ENCODE data around the gene SERGEF. TPM values are rescaled to one million over a fixed set of nuclear protein-coding genes. Genes with fewer than 3 reads are reported as not detected.

SERGEF gene
- total and polyA plus RNA-seq, 9 donors: 42.0 to 76.3 (median 59.7) TPM

GRCh38 chr11:17986007-17986710, 26.7 kb downstream of the SERGEF start:
- no peaks in the 10 kb centered on the region for H3K36me3 ChIP-seq
- DNase-seq: peak; percentile 60 to 74 (median 67)

DNA sequence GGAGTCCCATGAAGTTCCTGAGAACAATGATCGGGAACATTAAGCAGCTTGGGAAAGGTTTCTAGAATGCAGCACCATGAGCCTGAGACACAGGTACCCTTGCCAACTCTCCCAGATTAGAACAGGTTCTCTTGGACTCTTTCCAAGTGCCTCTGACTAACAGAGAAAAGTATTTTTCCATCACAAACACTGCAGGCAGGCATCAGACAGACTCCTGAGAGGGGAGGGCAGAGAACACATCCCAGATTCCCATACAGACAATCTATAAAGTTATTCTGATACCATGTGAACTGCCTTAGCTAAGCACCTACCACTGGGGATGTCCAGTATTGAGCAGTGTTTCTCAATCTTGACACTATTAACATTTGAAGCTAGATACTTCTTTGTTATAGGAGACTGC, 27.3 kb downstream of the SERGEF start:
- Histone ChIP-seq H3K9me3 (no peaks in the 10 kb centered on the region), H3K27ac (peak overlapping the region in 1 of 2 donors; percentile 61), H3K4me3 (no peak overlapping the region), H3K4me1 (ENCODE audit: insufficient read depth) (peaks cover 3% of the 10 kb centered on the region), H3K36me3 (no peaks in the 10 kb centered on the region), H3K27me3 (no peaks in the 10 kb centered on the region)
- no peak for DNase-seq
- WGBS, 3 donors: 71 to 100% (median 91%) methylated on average over 1 of the region's 1 CpG
- TF ChIP-seq EP300 (IDR thresholded peaks at IDR 0.05) (no peak), CTCF (IDR thresholded peaks at IDR 0.05) (no peak), POLR2A (IDR thresholded peaks at IDR 0.05) (no peak)
- intact Hi-C loops (cut with DNase I): no loop called here

More at GRCh38 chr11:17986007-17986710, 26.7 kb downstream of the SERGEF start:
- intact Hi-C loops (cut with DNase I): no loop called here
- 5 to 13% (median 11%) methylated on average over 7 of the region's 7 CpGs for WGBS, 3 donors
- H3K27ac ChIP-seq: peak overlapping the region in 1 of 2 donors; percentile 61
- TF ChIP-seq CTCF (IDR thresholded peaks at IDR 0.05) (no peak), EP300 (IDR thresholded peaks at IDR 0.05) (no peak), POLR2A (IDR thresholded peaks at IDR 0.05) (no peak)
- H3K4me3 ChIP-seq: no peak overlapping the region
- peaks cover 3% of the 10 kb centered on the region for H3K4me1 ChIP-seq (ENCODE audit: insufficient read depth)
- H3K27me3 ChIP-seq: no peaks in the 10 kb centered on the region
- no peaks in the 10 kb centered on the region for H3K9me3 ChIP-seq

DNA sequence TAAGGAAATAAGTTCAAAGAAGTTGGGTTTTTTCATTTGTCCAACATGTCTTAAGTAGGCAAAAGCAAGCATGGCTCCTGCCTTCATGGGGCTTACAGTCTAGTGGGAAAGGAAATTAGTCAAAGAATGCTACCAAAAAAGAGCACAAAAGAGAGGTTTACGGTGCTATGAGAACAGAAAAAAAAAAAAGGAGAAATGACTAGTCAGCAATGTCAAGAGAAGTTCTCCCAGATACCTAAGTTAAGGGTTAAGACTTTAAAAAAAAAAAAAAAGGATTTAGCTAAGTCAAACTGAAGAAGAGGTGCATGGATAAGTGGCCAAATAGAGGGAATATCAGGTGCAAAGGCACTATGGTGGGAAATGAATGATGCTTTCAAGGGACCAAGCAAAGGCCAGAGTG, 29.3 kb downstream of the SERGEF start:
- H3K27ac ChIP-seq: no peak overlapping the region
- intact Hi-C loops (cut with DNase I): no loop called here
- WGBS, 3 donors: 87 to 88% (median 88%) methylated on average over 1 of the region's 1 CpG
- H3K27me3 ChIP-seq: no peaks in the 10 kb centered on the region
- no peak for DNase-seq
- no peaks in the 10 kb centered on the region for H3K9me3 ChIP-seq
- H3K4me1 ChIP-seq (ENCODE audit: insufficient read depth): peaks cover 3% of the 10 kb centered on the region
- H3K4me3 ChIP-seq: no peak overlapping the region
- no peaks in the 10 kb centered on the region for H3K36me3 ChIP-seq
- TF ChIP-seq EP300 (IDR thresholded peaks at IDR 0.05): no peak
- no peak for TF ChIP-seq POLR2A (IDR thresholded peaks at IDR 0.05)
- TF ChIP-seq CTCF (IDR thresholded peaks at IDR 0.05): no peak

DNA sequence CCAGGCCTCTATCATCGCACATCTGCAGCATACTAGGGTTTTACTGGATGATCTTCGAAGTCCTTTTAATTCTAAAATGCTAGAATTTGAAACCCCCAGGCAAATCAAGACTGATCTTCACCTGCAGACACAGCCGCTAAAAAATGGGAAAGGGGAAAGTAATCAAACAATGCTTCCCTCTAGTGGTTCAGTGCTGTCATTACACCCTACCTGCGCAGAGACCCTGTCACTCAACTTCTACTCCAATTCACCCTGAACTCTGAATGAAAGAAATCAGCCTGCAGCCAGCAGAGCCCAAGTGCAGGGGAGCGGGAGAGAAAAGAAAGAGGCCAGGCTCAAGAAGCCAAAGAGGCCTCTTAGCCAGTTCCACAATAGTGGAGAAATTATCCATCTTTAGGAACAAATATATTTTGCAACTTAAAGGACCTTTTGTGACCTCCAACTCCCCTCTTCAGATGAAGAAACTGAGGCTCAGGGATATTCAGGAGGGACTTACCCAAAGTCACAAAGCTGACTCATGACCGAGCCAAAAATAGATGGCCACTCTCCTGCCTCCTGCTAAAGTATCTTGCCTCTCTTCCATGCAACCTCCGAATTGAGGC, 33.0 kb downstream of the SERGEF start:
- no peak overlapping the region for H3K27ac ChIP-seq
- peak in 2 of 5 donors; percentile 15 to 25 for DNase-seq
- 38 to 39% (median 39%) methylated on average over 7 of the region's 7 CpGs for WGBS, 3 donors
- H3K9me3 ChIP-seq: no peaks in the 10 kb centered on the region
- H3K4me3 ChIP-seq: no peak overlapping the region
- no peaks in the 10 kb centered on the region for H3K4me1 ChIP-seq (ENCODE audit: insufficient read depth)
- no peaks in the 10 kb centered on the region for H3K36me3 ChIP-seq
- TF ChIP-seq EP300 (IDR thresholded peaks at IDR 0.05) (no peak), CTCF (IDR thresholded peaks at IDR 0.05) (peak; percentile 52 to 72 (median 69))
- H3K27me3 ChIP-seq: no peaks in the 10 kb centered on the region
- intact Hi-C loops (cut with DNase I): loop anchor here (5.0 to 10.0 kb wide), 3 partner anchors 248 to 385 kb away; partner anchors contain the start of gene KCNC1 (in 3 of the 4)

Measured in ovary (tissue), 9 donors.